GM19324 (cell line): ENCODE measurements around the gene LARP1.
"Not testable (repeated sequence)": the region's sequence is repeated elsewhere in the genome, so short reads cannot be mapped to it uniquely, and the experiment has no call there.

ENCODE experiments used
- ATAC-seq: cut with Tn5 transposase; IDR thresholded peaks from one replicate; pipeline ENCODE4 v1.9.1; 2021; ENCODE audit warnings: mild to moderate bottlenecking, moderate library complexity; ENCODE audit not compliant: unreplicated experiment, low FRiP score

Gene LARP1

GRCh38 chr5:154734370-154735248 is 20.6 kb upstream of the LARP1 start:
- no peak for ATAC-seq

GRCh38 chr5:154735362-154735761 is 19.8 kb upstream of the LARP1 start:
- not testable (repeated sequence) for ATAC-seq

- ATAC-seq = not testable (repeated sequence)
These were observed 18.8 kb upstream of the LARP1 start for GRCh38 chr5:154736372-154736771.

- no peak for ATAC-seq
These were observed 17.4 kb upstream of the LARP1 start for GRCh38 chr5:154737667-154738320.

- no peak for ATAC-seq
These were observed 14.7 kb upstream of the LARP1 start for GRCh38 chr5:154740483-154740882.

- ATAC-seq = no peak
These were observed 14.2 kb upstream of the LARP1 start for GRCh38 chr5:154740957-154741356.

GRCh38 chr5:154741415-154741814 is 13.8 kb upstream of the LARP1 start:
- no peak for ATAC-seq

GRCh38 chr5:154743812-154744211 is 11.4 kb upstream of the LARP1 start:
- ATAC-seq = no peak

GRCh38 chr5:154745349-154745748 is 9.8 kb upstream of the LARP1 start:
- no peak for ATAC-seq

- no peak for ATAC-seq
These were observed 5.7 kb upstream of the LARP1 start for GRCh38 chr5:154749491-154749890.

- not testable (repeated sequence) for ATAC-seq
These were observed 4.5 kb upstream of the LARP1 start for GRCh38 chr5:154750641-154751040.

- ATAC-seq = no peak
These were observed 3.3 kb upstream of the LARP1 start for GRCh38 chr5:154751854-154752253.

GRCh38 chr5:154753792-154754191 is 1.4 kb upstream of the LARP1 start:
- no peak for ATAC-seq

GRCh38 chr5:154754460-154755360 is 467 bp upstream of the LARP1 start:
- ATAC-seq = peak; percentile 91

GRCh38 chr5:154756009-154756867 is 1.1 kb downstream of the LARP1 start:
- ATAC-seq = peak; percentile 0

GRCh38 chr5:154756868-154757813 is 2.0 kb downstream of the LARP1 start:
- ATAC-seq = no peak

GRCh38 chr5:154757814-154758406 is 2.7 kb downstream of the LARP1 start:
- no peak for ATAC-seq

- no peak for ATAC-seq
These were observed 3.3 kb downstream of the LARP1 start for GRCh38 chr5:154758493-154758892.
